ENCODE results near the gene NT5C2. TPM values are rescaled to one million over a fixed set of nuclear protein-coding genes. Genes with fewer than 3 reads are reported as not detected.

The NT5C2 gene
- total and polyA plus RNA-seq, 2 of the 4 experiments (the other 2 are of a cell fraction) = 60.0 to 65.1 TPM

- Histone ChIP-seq H3K4ac (ENCODE audit: low read depth, low read length) (peak overlapping the region; percentile 75), H3K27ac (ENCODE audit: insufficient read depth, low read length) (peak overlapping the region; percentile 21; the same call in 1 of the 2 replicates), H3K14ac (replicated peaks; ENCODE audit: low read depth, low read length) (peak overlapping the region; percentile 88), H3K4me3 (ENCODE audit: insufficient read depth, low read depth, low read length) (no peak overlapping the region), H2BK20ac (ENCODE audit: low read depth, low read length) (peak overlapping the region; percentile 85), H2AK5ac (ENCODE audit: low read depth, low read length) (peak overlapping the region; percentile 63), H3K23ac (ENCODE audit: low read depth, low read length) (peak overlapping the region; percentile 60; the same call in 1 of the 2 replicates), H3K9me3 (ENCODE audit: control insufficient read depth, insufficient read depth, low read length) (no peaks in the 10 kb centered on the region), H3K4me1 (ENCODE audit: control insufficient read depth, insufficient read depth, low read length) (peaks cover 10% of the 10 kb centered on the region), H4K5ac (ENCODE audit: low read depth, low read length) (peak overlapping the region; percentile 47), H2BK120ac (ENCODE audit: low read depth, low read length) (peak overlapping the region; percentile 67), H3K9me1 (ENCODE audit: insufficient read depth, low read length) (peaks cover 14% of the 10 kb centered on the region), H4K20me1 (ENCODE audit: insufficient read depth, low read length) (no peaks in the 10 kb centered on the region), H3K18ac (ENCODE audit: low read depth, low read length) (peak overlapping the region; percentile 61; the same call in 1 of the 2 replicates), H3K27me3 (ENCODE audit: control insufficient read depth, insufficient read depth, low read length) (no peaks in the 10 kb centered on the region), H3K56ac (ENCODE audit: extremely low read depth, insufficient read depth, low read length) (no peak overlapping the region), H4K8ac (ENCODE audit: low read depth in 2 of 2, low read length in 2 of 2) (peak overlapping the region; percentile 74; a peak in 3 of 4 replicates), H4K91ac (ENCODE audit: insufficient read depth, low read depth, low read length) (peak overlapping the region; percentile 81), H3K79me1 (ENCODE audit: low read depth in 1 of 2, low read length in 2 of 2) (peaks cover 0 to 9% of the 10 kb centered on the region in 2 experiments; a peak in 1 of 4 replicates), H2AK9ac (replicated peaks; ENCODE audit: low read depth, low read length, poor library complexity) (peak overlapping the region; percentile 42), H2BK15ac (ENCODE audit: low read depth, low read length) (peak overlapping the region; percentile 93; the same call in 2 of the 3 replicates), H2BK5ac (ENCODE audit: low read depth, low read length, poor library complexity, severe bottlenecking) (peak overlapping the region; percentile 48), H3K36me3 (ENCODE audit: control insufficient read depth, insufficient read depth, low read length) (no peaks in the 10 kb centered on the region), H3K9ac (ENCODE audit: low read depth, low read length) (no peak overlapping the region), H2AFZ (replicated peaks; ENCODE audit: low read length, poor library complexity) (peak overlapping the region; percentile 85), H3K4me2 (ENCODE audit: low read depth, low read length) (no peak overlapping the region)
- ChIA-PET POLR2A (ENCODE audit: unreplicated experiment) (no interaction called here), CTCF (interaction anchor here (1.1 kb wide), 1 partner anchor 324 kb away, joined by 3 read pairs; the partner anchor contains the start of gene CNNM2)
- BruUV-seq (replicated peaks) = no TSS peak
- in situ Hi-C loops (cut with MboI; ENCODE audit: low sequenced_read_pairs) = loop anchor here (5.0 to 10.0 kb wide), 2 partner anchors 157 to 324 kb away; partner anchors contain the start of gene CNNM2
- ATAC-seq (ENCODE audit: low read depth) = peak; percentile 69
- DNase-seq = peak; percentile 50
- peak; percentile 65 for TF ChIP-seq NFE2L2 (IDR thresholded peaks at IDR 0.05; ENCODE audit: low read depth, low read length)
- 0 out of 2 replicates have a peak, but pooled peaks have one; percentile 2 for TF ChIP-seq MAFK (IDR thresholded peaks at IDR 0.05; ENCODE audit: low read depth, low read length)
- TF ChIP-seq BHLHE40 (IDR thresholded peaks at IDR 0.05; ENCODE audit: low read depth, low read length) = no peak
- 60% methylated on average over 1 of the region's 7 CpGs; no CpG with 5 or more reads in 1 of the 2 experiments for WGBS, 2 experiments (ENCODE audit: extremely low coverage in 2 of 2, insufficient read length in 1 of 2)
- dilution Hi-C loops (cut with HindIII; ENCODE audit: low sequenced_read_pairs, unreplicated experiment) = no loop called here
- intact Hi-C loops (cut with micrococcal nuclease) = loop anchor here (10.0 kb wide), 2 partner anchors 407 to 517 kb away; partner anchors contain the start of gene CYP17A1
These were observed 48.4 kb upstream of the NT5C2 start for GRCh38 chr10:103241262-103242011.

Data from IMR-90 (cell line).